K562 (cell line): ENCODE measurements around the gene SLC9C2. TPM values are rescaled to one million over a fixed set of nuclear protein-coding genes. Genes with fewer than 3 reads are reported as not detected.

Experiments
- BMI1 ChIP-seq: fragments of 150-350 bp; IDR thresholded peaks from 2 replicates; pipeline ENCODE4 v1.6.1; 2014; ENCODE audit warnings: low read length
- CBFA2T3 ChIP-seq: fragments of 450-650 bp; IDR thresholded peaks from 2 replicates; pipeline ENCODE4 v1.6.1; 2017
- ETV1 ChIP-seq: fragments of 450-650 bp; conservative IDR thresholded peaks from 2 replicates; pipeline ENCODE4 v1.6.1; 2016; ENCODE audit warnings: missing genetic modification characterization, control low read depth, low read depth, missing compliant biosample characterization
- GABPB2 ChIP-seq: fragments of 250-450 bp; sonication (Bioruptor Pico); conservative IDR thresholded peaks from 2 replicates; pipeline ENCODE4 v1.5.1; 2021; ENCODE audit warnings: mild to moderate bottlenecking
- KDM1A ChIP-seq, 2 experiments: fragments of 450-650 bp; IDR thresholded peaks; 2 replicates each; pipeline ENCODE4 v1.6.1; 2016; ENCODE audit warnings: mild to moderate bottlenecking in 2 of 2
- MTA2 ChIP-seq: fragments of 450-650 bp; IDR thresholded peaks from 2 replicates; pipeline ENCODE4 v1.6.1; 2016; ENCODE audit warnings: low read depth
- MYNN ChIP-seq, 2 experiments: sonication (generic); formaldehyde crosslinking in 1 of 2; IDR thresholded peaks; 2 replicates each; pipeline versions ENCODE4 v1.5.0 to v1.6.1; 2016 to 2020; ENCODE audit warnings: antibody characterized with exemption in 1 of 2, missing genetic modification reagents in 1 of 2
- OTX1 ChIP-seq: fragments of 450-650 bp; formaldehyde crosslinking; IDR thresholded peaks from 2 replicates; pipeline ENCODE4 v1.4.0; 2022; ENCODE audit warnings: mild to moderate bottlenecking
- PML ChIP-seq: IDR thresholded peaks from 2 replicates; pipeline ENCODE4 v1.6.1; 2012; ENCODE audit warnings: low read length, inconsistent platforms
- POLR2B ChIP-seq: fragments of 450-650 bp; IDR thresholded peaks from 2 replicates; pipeline ENCODE4 v1.6.1; 2018; ENCODE audit warnings: low read depth; ENCODE audit not compliant: partially characterized antibody
- PURB ChIP-seq: sonication (generic); formaldehyde crosslinking; IDR thresholded peaks from 2 replicates; pipeline ENCODE4 v1.9.0; 2021; ENCODE audit warnings: low read depth, mild to moderate bottlenecking, missing genetic modification reagents
- STAT5B ChIP-seq: fragments of 250-450 bp; sonication (Bioruptor Pico); IDR thresholded peaks from 2 replicates; pipeline ENCODE4 v1.8.0; 2021; ENCODE audit warnings: mild to moderate bottlenecking, inconsistent platforms
- U2AF2 ChIP-seq: fragments of 200-400 bp; formaldehyde crosslinking; optimal IDR thresholded peaks from 2 replicates; pipeline ENCODE3; 2017; ENCODE audit warnings: low read depth, mild to moderate bottlenecking, low read length
- ZKSCAN3 ChIP-seq: fragments of 250-450 bp; sonication (Bioruptor Pico); IDR thresholded peaks from 2 replicates; pipeline ENCODE4 v1.4.0; 2020
- ZNF143 ChIP-seq: sonication (generic); formaldehyde crosslinking; IDR thresholded peaks from 2 replicates; pipeline ENCODE4 v1.9.0; 2022; ENCODE audit warnings: mild to moderate bottlenecking, missing genetic modification reagents
- polyA plus RNA-seq, 8 experiments: library from polyadenylated mRNA; depleted of rRNA in 4 of 8; stranded (reverse) in 5 of 8; unstranded in 3 of 8; fragments of >200 nt; fragmentation: Nextera tagmentation in 2 of 8; fragmentation: Illumina TruSeq in 1 of 8; extraction: Ambion mirVana in 2 of 8; extraction: Trizol in 1 of 8; gene quantifications; 2 replicates each; pipeline versions ENCODE4 v1.2.1 to v1.2.3, GENCODE V29; 2011 to 2014; ENCODE audit warnings: inconsistent platforms in 1 of 8, missing spikeins in 1 of 8
- total RNA-seq, 7 experiments: library from RNA; depleted of rRNA in 6 of 7; stranded (reverse); fragments of >200 nt in 6 of 7; fragmentation: Illumina TruSeq in 2 of 7; extraction: Trizol in 2 of 7; gene quantifications; 2 replicates each; pipeline versions ENCODE4 v1.2.1 to v1.2.3, GENCODE V29; 2011 to 2021; ENCODE audit warnings: low replicate concordance in 1 of 7
- TF ChIP-seq, protein P1 (sequence below): sonication (generic); formaldehyde crosslinking; IDR thresholded peaks from 2 replicates; pipeline ENCODE4 v1.8.1; 2022; ENCODE audit warnings: missing genetic modification reagents
- TF ChIP-seq, protein P2 (sequence below), 2 experiments: IDR thresholded peaks; 2 replicates each; pipeline ENCODE4 v1.6.1; 2011; ENCODE audit warnings: borderline replicate concordance in 1 of 2, control low read depth in 1 of 2, low read depth in 1 of 2, low read length in 1 of 2, mild to moderate bottlenecking in 1 of 2, mixed read lengths in 1 of 2, moderate library complexity in 1 of 2; ENCODE audit not compliant: insufficient read depth in 1 of 2, insufficient read length in 1 of 2, poor library complexity in 1 of 2, severe bottlenecking in 1 of 2; ENCODE audit errors: extremely low read depth in 1 of 2
- TF ChIP-seq, protein P3 (sequence below): fragments of 450-650 bp; formaldehyde crosslinking; IDR thresholded peaks from 2 replicates; pipeline ENCODE4 v1.4.0; 2020; ENCODE audit warnings: mild to moderate bottlenecking, moderate library complexity
- TF ChIP-seq, protein P4 (sequence below): fragments of 450-650 bp; IDR thresholded peaks from 2 replicates; pipeline ENCODE4 v1.6.1; 2018; ENCODE audit not compliant: partially characterized antibody
- TF ChIP-seq, protein P5 (sequence below): fragments of 200-400 bp; formaldehyde crosslinking; IDR thresholded peaks from 2 replicates; pipeline ENCODE4 v1.6.1; 2017; ENCODE audit warnings: mild to moderate bottlenecking, low read depth, low read length, moderate library complexity

SLC9C2 gene
- total and polyA plus RNA-seq, 9 of the 15 experiments (the other 6 are each of a cell fraction or from before 2014, with no cell fraction given), result 0.11 to 0.22 (median 0.15) TPM; not detected in 5

DNA sequence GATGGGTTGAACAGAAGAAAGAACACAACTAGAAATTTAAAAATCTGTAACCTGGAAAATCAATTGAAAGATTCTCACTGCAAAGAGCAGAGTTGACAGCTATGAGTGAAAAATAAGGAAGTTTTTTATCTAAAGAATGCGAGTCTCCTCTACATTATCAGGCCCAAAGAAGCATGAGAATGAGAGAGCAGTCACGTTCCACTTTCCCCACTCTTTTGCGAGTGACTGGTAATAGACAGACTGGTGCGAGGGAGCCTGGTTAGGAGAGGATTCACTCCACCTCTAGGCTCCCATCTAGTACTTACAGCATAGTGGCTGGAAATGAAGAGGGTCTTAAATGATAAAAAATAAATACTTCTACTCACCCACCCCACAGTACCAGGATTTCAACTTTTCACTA, 73.8 kb downstream of the SLC9C2 start (continued):
- no peak for TF ChIP-seq MYNN (IDR thresholded peaks at IDR 0.05)
- no peak for TF ChIP-seq MYNN (CRISPR knock-in tag; IDR thresholded peaks at IDR 0.05)
- TF ChIP-seq KDM1A (IDR thresholded peaks at IDR 0.05), result no peak
- TF ChIP-seq CBFA2T3, result no peak
- TF ChIP-seq, protein P1, sequence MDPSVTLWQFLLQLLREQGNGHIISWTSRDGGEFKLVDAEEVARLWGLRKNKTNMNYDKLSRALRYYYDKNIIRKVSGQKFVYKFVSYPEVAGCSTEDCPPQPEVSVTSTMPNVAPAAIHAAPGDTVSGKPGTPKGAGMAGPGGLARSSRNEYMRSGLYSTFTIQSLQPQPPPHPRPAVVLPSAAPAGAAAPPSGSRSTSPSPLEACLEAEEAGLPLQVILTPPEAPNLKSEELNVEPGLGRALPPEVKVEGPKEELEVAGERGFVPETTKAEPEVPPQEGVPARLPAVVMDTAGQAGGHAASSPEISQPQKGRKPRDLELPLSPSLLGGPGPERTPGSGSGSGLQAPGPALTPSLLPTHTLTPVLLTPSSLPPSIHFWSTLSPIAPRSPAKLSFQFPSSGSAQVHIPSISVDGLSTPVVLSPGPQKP (CRISPR knock-in tag), result no peak
- no peak for TF ChIP-seq ETV1 (tag)
- no peak for TF ChIP-seq BMI1
- no peak for TF ChIP-seq GABPB2
- TF ChIP-seq, protein P2, sequence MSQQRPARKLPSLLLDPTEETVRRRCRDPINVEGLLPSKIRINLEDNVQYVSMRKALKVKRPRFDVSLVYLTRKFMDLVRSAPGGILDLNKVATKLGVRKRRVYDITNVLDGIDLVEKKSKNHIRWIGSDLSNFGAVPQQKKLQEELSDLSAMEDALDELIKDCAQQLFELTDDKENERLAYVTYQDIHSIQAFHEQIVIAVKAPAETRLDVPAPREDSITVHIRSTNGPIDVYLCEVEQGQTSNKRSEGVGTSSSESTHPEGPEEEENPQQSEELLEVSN (IDR thresholded peaks at IDR 0.05; ENCODE audit: borderline replicate concordance in 1 of 2, extremely low read depth in 1 of 2, insufficient read depth in 1 of 2, insufficient read length in 1 of 2, low read depth in 1 of 2, low read length in 1 of 2, poor library complexity in 1 of 2, severe bottlenecking in 1 of 2), result peak; percentile 15 to 21
- no peak for TF ChIP-seq MTA2
- TF ChIP-seq PML, result no peak
- TF ChIP-seq ZNF143 (CRISPR knock-in tag), result no peak
- TF ChIP-seq, protein P3, sequence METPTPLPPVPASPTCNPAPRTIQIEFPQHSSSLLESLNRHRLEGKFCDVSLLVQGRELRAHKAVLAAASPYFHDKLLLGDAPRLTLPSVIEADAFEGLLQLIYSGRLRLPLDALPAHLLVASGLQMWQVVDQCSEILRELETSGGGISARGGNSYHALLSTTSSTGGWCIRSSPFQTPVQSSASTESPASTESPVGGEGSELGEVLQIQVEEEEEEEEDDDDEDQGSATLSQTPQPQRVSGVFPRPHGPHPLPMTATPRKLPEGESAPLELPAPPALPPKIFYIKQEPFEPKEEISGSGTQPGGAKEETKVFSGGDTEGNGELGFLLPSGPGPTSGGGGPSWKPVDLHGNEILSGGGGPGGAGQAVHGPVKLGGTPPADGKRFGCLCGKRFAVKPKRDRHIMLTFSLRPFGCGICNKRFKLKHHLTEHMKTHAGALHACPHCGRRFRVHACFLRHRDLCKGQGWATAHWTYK, result no peak
- TF ChIP-seq U2AF2, result no peak
- TF ChIP-seq, protein P4, sequence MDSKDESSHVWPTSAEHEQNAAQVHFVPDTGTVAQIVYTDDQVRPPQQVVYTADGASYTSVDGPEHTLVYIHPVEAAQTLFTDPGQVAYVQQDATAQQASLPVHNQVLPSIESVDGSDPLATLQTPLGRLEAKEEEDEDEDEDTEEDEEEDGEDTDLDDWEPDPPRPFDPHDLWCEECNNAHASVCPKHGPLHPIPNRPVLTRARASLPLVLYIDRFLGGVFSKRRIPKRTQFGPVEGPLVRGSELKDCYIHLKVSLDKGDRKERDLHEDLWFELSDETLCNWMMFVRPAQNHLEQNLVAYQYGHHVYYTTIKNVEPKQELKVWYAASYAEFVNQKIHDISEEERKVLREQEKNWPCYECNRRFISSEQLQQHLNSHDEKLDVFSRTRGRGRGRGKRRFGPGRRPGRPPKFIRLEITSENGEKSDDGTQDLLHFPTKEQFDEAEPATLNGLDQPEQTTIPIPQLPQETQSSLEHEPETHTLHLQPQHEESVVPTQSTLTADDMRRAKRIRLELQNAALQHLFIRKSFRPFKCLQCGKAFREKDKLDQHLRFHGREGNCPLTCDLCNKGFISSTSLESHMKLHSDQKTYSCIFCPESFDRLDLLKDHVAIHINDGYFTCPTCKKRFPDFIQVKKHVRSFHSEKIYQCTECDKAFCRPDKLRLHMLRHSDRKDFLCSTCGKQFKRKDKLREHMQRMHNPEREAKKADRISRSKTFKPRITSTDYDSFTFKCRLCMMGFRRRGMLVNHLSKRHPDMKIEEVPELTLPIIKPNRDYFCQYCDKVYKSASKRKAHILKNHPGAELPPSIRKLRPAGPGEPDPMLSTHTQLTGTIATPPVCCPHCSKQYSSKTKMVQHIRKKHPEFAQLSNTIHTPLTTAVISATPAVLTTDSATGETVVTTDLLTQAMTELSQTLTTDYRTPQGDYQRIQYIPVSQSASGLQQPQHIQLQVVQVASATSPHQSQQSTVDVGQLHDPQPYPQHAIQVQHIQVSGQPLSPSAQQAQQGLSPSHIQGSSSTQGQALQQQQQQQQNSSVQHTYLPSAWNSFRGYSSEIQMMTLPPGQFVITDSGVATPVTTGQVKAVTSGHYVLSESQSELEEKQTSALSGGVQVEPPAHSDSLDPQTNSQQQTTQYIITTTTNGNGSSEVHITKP, result no peak
- no peak for TF ChIP-seq ZKSCAN3 (CRISPR knock-in tag)
- TF ChIP-seq STAT5B, result no peak
- TF ChIP-seq OTX1, result no peak
- TF ChIP-seq POLR2B, result no peak
- TF ChIP-seq PURB (CRISPR knock-in tag), result no peak
- TF ChIP-seq, protein P5, sequence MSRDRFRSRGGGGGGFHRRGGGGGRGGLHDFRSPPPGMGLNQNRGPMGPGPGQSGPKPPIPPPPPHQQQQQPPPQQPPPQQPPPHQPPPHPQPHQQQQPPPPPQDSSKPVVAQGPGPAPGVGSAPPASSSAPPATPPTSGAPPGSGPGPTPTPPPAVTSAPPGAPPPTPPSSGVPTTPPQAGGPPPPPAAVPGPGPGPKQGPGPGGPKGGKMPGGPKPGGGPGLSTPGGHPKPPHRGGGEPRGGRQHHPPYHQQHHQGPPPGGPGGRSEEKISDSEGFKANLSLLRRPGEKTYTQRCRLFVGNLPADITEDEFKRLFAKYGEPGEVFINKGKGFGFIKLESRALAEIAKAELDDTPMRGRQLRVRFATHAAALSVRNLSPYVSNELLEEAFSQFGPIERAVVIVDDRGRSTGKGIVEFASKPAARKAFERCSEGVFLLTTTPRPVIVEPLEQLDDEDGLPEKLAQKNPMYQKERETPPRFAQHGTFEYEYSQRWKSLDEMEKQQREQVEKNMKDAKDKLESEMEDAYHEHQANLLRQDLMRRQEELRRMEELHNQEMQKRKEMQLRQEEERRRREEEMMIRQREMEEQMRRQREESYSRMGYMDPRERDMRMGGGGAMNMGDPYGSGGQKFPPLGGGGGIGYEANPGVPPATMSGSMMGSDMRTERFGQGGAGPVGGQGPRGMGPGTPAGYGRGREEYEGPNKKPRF, result no peak
